ENCODE data around the gene PTPRG. TPM values are rescaled to one million over a fixed set of nuclear protein-coding genes. Genes with fewer than 3 reads are reported as not detected.

The PTPRG gene
- total RNA-seq, 2 experiments from 2014 or later = 0.13 to 0.70 TPM

GRCh38 chr3:61777483-61777882, 216.1 kb downstream of the PTPRG start:
- intact Hi-C loops (cut with micrococcal nuclease; ENCODE audit: unreplicated experiment) = no loop called here
- no peaks in the 10 kb centered on the region for H3K9me2 ChIP-seq (ENCODE audit: insufficient read depth, low read length)
- ChIA-PET CTCF (ENCODE audit: unreplicated experiment) (no interaction called here), POLR2A (interaction anchor here (0.8 kb wide), 1 partner anchor 14 kb away, joined by 3 read pairs; no protein-coding TSS in a partner anchor)
- no TSS peak for BruUV-seq (replicated peaks)
- no peaks in the 10 kb centered on the region for H3K36me3 ChIP-seq (ENCODE audit: insufficient read depth, low read length)
- no peaks in the 10 kb centered on the region for H3K79me2 ChIP-seq (ENCODE audit: insufficient read depth, low read depth, low read length)
- TF ChIP-seq CTCF (conservative IDR thresholded peaks at IDR 0.05; ENCODE audit: low read length) = no peak
- TF ChIP-seq EZH2phosphoT487 (IDR thresholded peaks at IDR 0.05; ENCODE audit: borderline replicate concordance, low read depth, low read length) = no peak
- H3K9me3 ChIP-seq (ENCODE audit: low read length) = no peaks in the 10 kb centered on the region
- H3K4me2 ChIP-seq (ENCODE audit: low read length) = no peak overlapping the region
- no peak overlapping the region for H3K4me3 ChIP-seq (ENCODE audit: low read depth, low read length, poor library complexity, severe bottlenecking)
- no peak overlapping the region for H2AFZ ChIP-seq (ENCODE audit: low read length)
- H3K27ac ChIP-seq (ENCODE audit: low read depth, low read length, poor library complexity, severe bottlenecking) = no peak overlapping the region
- H4K20me1 ChIP-seq (ENCODE audit: insufficient read depth, low read length) = no peaks in the 10 kb centered on the region
- no peaks in the 10 kb centered on the region for H3K4me1 ChIP-seq (ENCODE audit: insufficient read depth, low read length, poor library complexity, severe bottlenecking)
- no peak for DNase-seq (ENCODE audit: low spot score)

- CTCF ChIA-PET (ENCODE audit: unreplicated experiment) = no interaction called here
- TF ChIP-seq CTCF (conservative IDR thresholded peaks at IDR 0.05; ENCODE audit: low read length) (peak; percentile 38; the same call in 1 of the 2 replicates), EZH2phosphoT487 (IDR thresholded peaks at IDR 0.05; ENCODE audit: borderline replicate concordance, low read depth, low read length) (no peak)
- DNase-seq (ENCODE audit: low spot score) = no peak
These were observed 216.7 kb downstream of the PTPRG start for GRCh38 chr3:61778095-61778494.

GRCh38 chr3:61780016-61780415, 218.6 kb downstream of the PTPRG start:
- Histone ChIP-seq H3K9me2 (ENCODE audit: insufficient read depth, low read length) (no peaks in the 10 kb centered on the region), H3K79me2 (ENCODE audit: insufficient read depth, low read depth, low read length) (no peaks in the 10 kb centered on the region), H3K4me1 (ENCODE audit: insufficient read depth, low read length, poor library complexity, severe bottlenecking) (no peaks in the 10 kb centered on the region), H2AFZ (ENCODE audit: low read length) (no peak overlapping the region), H3K27ac (ENCODE audit: low read depth, low read length, poor library complexity, severe bottlenecking) (no peak overlapping the region), H3K36me3 (ENCODE audit: insufficient read depth, low read length) (no peaks in the 10 kb centered on the region), H3K4me3 (ENCODE audit: low read depth, low read length, poor library complexity, severe bottlenecking) (no peak overlapping the region), H4K20me1 (ENCODE audit: insufficient read depth, low read length) (no peaks in the 10 kb centered on the region), H3K4me2 (ENCODE audit: low read length) (no peak overlapping the region), H3K9me3 (ENCODE audit: low read length) (no peaks in the 10 kb centered on the region)
- ChIA-PET CTCF (ENCODE audit: unreplicated experiment) (no interaction called here), POLR2A (no interaction called here)
- no peak for TF ChIP-seq CTCF (conservative IDR thresholded peaks at IDR 0.05; ENCODE audit: low read length)
- no peak for TF ChIP-seq EZH2phosphoT487 (IDR thresholded peaks at IDR 0.05; ENCODE audit: borderline replicate concordance, low read depth, low read length)
- DNase-seq (ENCODE audit: low spot score) = no peak
- no TSS peak for BruUV-seq (replicated peaks)
- intact Hi-C loops (cut with micrococcal nuclease; ENCODE audit: unreplicated experiment) = no loop called here

More at GRCh38 chr3:61778095-61778494, 216.7 kb downstream of the PTPRG start:
- Histone ChIP-seq H3K9me3 (ENCODE audit: low read length) (no peaks in the 10 kb centered on the region), H4K20me1 (ENCODE audit: insufficient read depth, low read length) (no peaks in the 10 kb centered on the region), H3K27ac (ENCODE audit: low read depth, low read length, poor library complexity, severe bottlenecking) (no peak overlapping the region), H3K4me1 (ENCODE audit: insufficient read depth, low read length, poor library complexity, severe bottlenecking) (no peaks in the 10 kb centered on the region), H3K9me2 (ENCODE audit: insufficient read depth, low read length) (no peaks in the 10 kb centered on the region), H3K36me3 (ENCODE audit: insufficient read depth, low read length) (no peaks in the 10 kb centered on the region), H2AFZ (ENCODE audit: low read length) (no peak overlapping the region), H3K4me3 (ENCODE audit: low read depth, low read length, poor library complexity, severe bottlenecking) (no peak overlapping the region), H3K4me2 (ENCODE audit: low read length) (no peak overlapping the region), H3K79me2 (ENCODE audit: insufficient read depth, low read depth, low read length) (no peaks in the 10 kb centered on the region)
- intact Hi-C loops (cut with micrococcal nuclease; ENCODE audit: unreplicated experiment) = no loop called here
- BruUV-seq (replicated peaks) = no TSS peak
- POLR2A ChIA-PET = no interaction called here
